CD4-positive, alpha-beta T cell (primary cell): Measurements from ENCODE around the gene MCAT. TPM values are rescaled to one million over a fixed set of nuclear protein-coding genes. Genes with fewer than 3 reads are reported as not detected.
A peak's percentile ranks its signal among the peaks of the same experiment; 100 is the strongest.

ENCODE experiments used
- ATAC-seq: fragments of 200-7000 bp; cut with Tn5 transposase; one replicate; pipeline ENCODE4 v1.10.0; 2022; ENCODE audit warnings: mild to moderate bottlenecking; ENCODE audit not compliant: poor library complexity
- CTCF ChIA-PET: fragments of 350-600 bp; sonication (Branson Sonifier 250); formaldehyde crosslinking; loops from one replicate; lab custom pipeline; 2021; ENCODE audit warnings: antibody characterized with exemption, inconsistent platforms; lab: Charles Lee
- POLR2A ChIA-PET: fragments of 350-600 bp; sonication (Branson Sonifier 250); formaldehyde crosslinking; loops from one replicate; lab custom pipeline; 2021; ENCODE audit warnings: antibody characterized with exemption, inconsistent platforms; lab: Charles Lee
- DNase-seq, 14 experiments: peaks; one replicate each; pipeline ENCODE4 v3.0.0-alpha.2; 2013 to 2020; ENCODE audit warnings: mixed read lengths in 2 of 14
- H3K27ac ChIP-seq, 2 donors: one replicate each; pipeline versions ENCODE4 v1.5.1 to v1.7.0; 2013; ENCODE audit warnings: low read length in 2 of 2, low read depth in 1 of 2, mild to moderate bottlenecking in 1 of 2
- H3K27me3 ChIP-seq, 2 experiments: 1 replicate in 1 of 2; 2 replicates in 1 of 2; pipeline versions ENCODE4 v1.6.1 to v1.7.0; 2013; ENCODE audit warnings: low read length in 2 of 2, control low read depth in 1 of 2, mild to moderate bottlenecking in 1 of 2, moderate library complexity in 1 of 2; ENCODE audit not compliant: insufficient read depth in 2 of 2, control insufficient read depth in 1 of 2
- H3K36me3 ChIP-seq: one replicate; pipeline ENCODE4 v1.6.1; 2013; ENCODE audit warnings: low read length, control low read depth; ENCODE audit not compliant: insufficient read depth
- H3K4me1 ChIP-seq: one replicate; pipeline ENCODE4 v1.6.1; 2013; ENCODE audit warnings: low read length, control low read depth; ENCODE audit not compliant: insufficient read depth
- H3K4me3 ChIP-seq: one replicate; pipeline ENCODE4 v1.5.1; 2013; ENCODE audit warnings: mild to moderate bottlenecking, low read length, moderate library complexity
- H3K9me3 ChIP-seq, 2 experiments: 1 replicate in 1 of 2; 2 replicates in 1 of 2; pipeline versions ENCODE4 v1.6.1 to v1.7.0; 2013; ENCODE audit warnings: low read length in 2 of 2, mild to moderate bottlenecking in 2 of 2, control low read depth in 1 of 2, moderate library complexity in 1 of 2; ENCODE audit not compliant: control insufficient read depth in 1 of 2, insufficient read depth in 1 of 2
- H3K27ac Mint-ChIP-seq: one replicate; pipeline ENCODE4 v1.8.0; 2020; ENCODE audit warnings: mixed read lengths
- H3K27me3 Mint-ChIP-seq: one replicate; pipeline ENCODE4 v1.8.0; 2021; ENCODE audit warnings: mixed read lengths
- H3K36me3 Mint-ChIP-seq: one replicate; pipeline ENCODE4 v1.8.0; 2021; ENCODE audit warnings: low read depth, mixed read lengths
- H3K4me1 Mint-ChIP-seq: one replicate; pipeline ENCODE4 v1.8.0; 2021; ENCODE audit warnings: low read depth, mixed read lengths
- H3K4me3 Mint-ChIP-seq: one replicate; pipeline ENCODE4 v1.8.0; 2020; ENCODE audit warnings: mild to moderate bottlenecking, mixed read lengths
- H3K9me3 Mint-ChIP-seq: one replicate; pipeline ENCODE4 v1.8.0; 2020; ENCODE audit warnings: mixed read lengths
- intact Hi-C, 2 experiments: fragments of 100-400 bp; cut with DNase I in 1 of 2; cut with micrococcal nuclease in 1 of 2; formaldehyde crosslinking; loops; one replicate each; pipeline versions ENCODE4 v1.15.1 to v1.9.0; 2023 to 2025; cut with DNase I, micrococcal nuclease
- total RNA-seq, 174 experiments: library from RNA in 2 of 174; stranded (reverse) in 2 of 174; gene quantifications; one replicate each; pipeline ENCODE4 v1.2.3 and lab custom pipeline; 2021 to 2026
- TF ChIP-seq, protein P1 (sequence below): fragments of 200-600 bp; IDR thresholded peaks from one replicate; pipeline ENCODE4 v1.8.0; 2022; ENCODE audit warnings: antibody characterized with exemption, mild to moderate bottlenecking

Gene MCAT
- total RNA-seq, 2 experiments from 2014 or later, result 16.1 to 18.0 TPM

DNA sequence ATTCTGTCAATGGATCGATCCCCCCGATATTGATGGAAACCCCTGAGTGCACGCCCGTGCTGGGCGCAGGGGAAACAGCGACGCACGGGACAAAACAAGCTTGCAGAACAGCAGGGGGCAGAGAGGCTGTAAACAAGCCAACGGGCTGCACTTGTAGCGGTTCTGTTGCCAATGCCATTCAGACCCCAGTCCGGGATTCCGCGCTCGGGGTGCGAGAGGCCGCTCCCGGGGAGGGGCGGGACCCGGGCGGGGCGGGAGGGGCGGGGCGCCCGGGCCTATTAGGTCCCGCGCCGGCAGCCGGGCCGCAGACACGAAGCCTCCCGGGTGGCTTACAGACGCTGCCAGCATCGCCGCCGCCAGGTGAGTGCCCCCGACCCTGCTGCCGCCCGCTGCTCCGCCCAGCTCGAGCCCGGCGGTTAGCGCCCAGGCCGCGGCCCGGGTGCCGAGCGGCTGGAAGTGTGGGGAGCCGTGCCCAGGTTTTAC lies 32.7 kb downstream of the MCAT start, which contains the start of gene BIK:
BIK (plus strand) TSS at position 307 of the 483 bp plus-strand sequence. CDS start 13,273 bp downstream, outside the sequence.
- intact Hi-C loops, result loop anchor here (2.0 to 5.0 kb wide), 2 partner anchors 76 to 77 kb away; partner anchors contain the start of gene TTLL12 (in 2 of the 2)
- TF ChIP-seq, protein P1, sequence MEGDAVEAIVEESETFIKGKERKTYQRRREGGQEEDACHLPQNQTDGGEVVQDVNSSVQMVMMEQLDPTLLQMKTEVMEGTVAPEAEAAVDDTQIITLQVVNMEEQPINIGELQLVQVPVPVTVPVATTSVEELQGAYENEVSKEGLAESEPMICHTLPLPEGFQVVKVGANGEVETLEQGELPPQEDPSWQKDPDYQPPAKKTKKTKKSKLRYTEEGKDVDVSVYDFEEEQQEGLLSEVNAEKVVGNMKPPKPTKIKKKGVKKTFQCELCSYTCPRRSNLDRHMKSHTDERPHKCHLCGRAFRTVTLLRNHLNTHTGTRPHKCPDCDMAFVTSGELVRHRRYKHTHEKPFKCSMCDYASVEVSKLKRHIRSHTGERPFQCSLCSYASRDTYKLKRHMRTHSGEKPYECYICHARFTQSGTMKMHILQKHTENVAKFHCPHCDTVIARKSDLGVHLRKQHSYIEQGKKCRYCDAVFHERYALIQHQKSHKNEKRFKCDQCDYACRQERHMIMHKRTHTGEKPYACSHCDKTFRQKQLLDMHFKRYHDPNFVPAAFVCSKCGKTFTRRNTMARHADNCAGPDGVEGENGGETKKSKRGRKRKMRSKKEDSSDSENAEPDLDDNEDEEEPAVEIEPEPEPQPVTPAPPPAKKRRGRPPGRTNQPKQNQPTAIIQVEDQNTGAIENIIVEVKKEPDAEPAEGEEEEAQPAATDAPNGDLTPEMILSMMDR, result peak; percentile 26
- Mint-ChIP-seq H3K27me3 (no peaks in the 10 kb centered on the region), H3K4me1 (peaks cover 9% of the 10 kb centered on the region), H3K9me3 (no peaks in the 10 kb centered on the region), H3K4me3 (peak within 1 kb of the TSS; percentile 87), H3K36me3 (no peaks in the 10 kb centered on the region), H3K27ac (peak within 1 kb of the TSS; percentile 51)
- no peaks in the 10 kb centered on the region for H3K36me3 ChIP-seq
- peak within 1 kb of the TSS; percentile 58 for H3K4me3 ChIP-seq
- ChIA-PET POLR2A (interaction anchor here (0.9 to 1.3 kb wide), 3 partner anchors 26 to 95 kb away, joined by 3 to 6 read pairs (median 6); partner anchors contain the start of genes PACSIN2 and TTLL12), CTCF (interaction anchor here (1.3 kb wide), 1 partner anchor 20 kb away, joined by 3 read pairs; no protein-coding TSS in a partner anchor)
- H3K9me3 ChIP-seq, result no peaks in the 10 kb centered on the region
- no peak within 1 kb of the TSS for H3K27ac ChIP-seq
- peaks cover 14% of the 10 kb centered on the region for H3K4me1 ChIP-seq
- ATAC-seq, result peak; percentile 48
- peak in 13 of 14 experiments; percentile 23 to 72 (median 32) for DNase-seq
- no peaks in the 10 kb centered on the region for H3K27me3 ChIP-seq

- POLR2A ChIA-PET, result interaction anchor here (0.7 to 1.3 kb wide), 5 partner anchors 14 to 95 kb away, joined by 3 to 6 read pairs (median 4); partner anchors contain the start of genes PACSIN2 and TTLL12
Measured at GRCh38 chr22:43109921-43110443, 33.2 kb downstream of the MCAT start.

GRCh38 chr22:43109511-43109910 lies 33.7 kb downstream of the MCAT start:
- TF ChIP-seq, protein P1, result no peak
- no peak for ATAC-seq

More at GRCh38 chr22:43109921-43110443, 33.2 kb downstream of the MCAT start:
- H3K4me1 ChIP-seq, result peaks cover 14% of the 10 kb centered on the region
- Mint-ChIP-seq H3K36me3 (no peaks in the 10 kb centered on the region), H3K9me3 (no peaks in the 10 kb centered on the region), H3K27ac (no peak overlapping the region), H3K27me3 (no peaks in the 10 kb centered on the region), H3K4me3 (peak overlapping the region; percentile 87), H3K4me1 (peaks cover 9% of the 10 kb centered on the region)
- intact Hi-C loops, result loop anchor here (2.0 to 5.0 kb wide), 2 partner anchors 77 kb away; partner anchors contain the start of gene TTLL12 (in 2 of the 2)
- ATAC-seq (peak; percentile 2), DNase-seq (peak in 1 of 14 experiments; percentile 23)
- no peaks in the 10 kb centered on the region for H3K36me3 ChIP-seq
- TF ChIP-seq, protein P1, result no peak
- CTCF ChIA-PET, result interaction anchor here (1.3 kb wide), 1 partner anchor 20 kb away, joined by 3 read pairs; no protein-coding TSS in a partner anchor
- H3K4me3 ChIP-seq, result peak overlapping the region; percentile 58
- no peaks in the 10 kb centered on the region for H3K9me3 ChIP-seq
- H3K27ac ChIP-seq, result no peak overlapping the region
- no peaks in the 10 kb centered on the region for H3K27me3 ChIP-seq

More at GRCh38 chr22:43109511-43109910, 33.7 kb downstream of the MCAT start:
- Mint-ChIP-seq H3K27me3 (no peaks in the 10 kb centered on the region), H3K4me3 (peak overlapping the region; percentile 55), H3K4me1 (peaks cover 9% of the 10 kb centered on the region), H3K9me3 (no peaks in the 10 kb centered on the region), H3K36me3 (no peaks in the 10 kb centered on the region), H3K27ac (no peak overlapping the region)
- Histone ChIP-seq H3K36me3 (no peaks in the 10 kb centered on the region), H3K27me3 (no peaks in the 10 kb centered on the region), H3K4me3 (no peak overlapping the region), H3K4me1 (peaks cover 14% of the 10 kb centered on the region), H3K27ac (no peak overlapping the region), H3K9me3 (no peaks in the 10 kb centered on the region)
- CTCF ChIA-PET, result interaction anchor here (1.3 kb wide), 1 partner anchor 19 kb away, joined by 3 read pairs; no protein-coding TSS in a partner anchor
- intact Hi-C loops, result no loop called here
- POLR2A ChIA-PET, result interaction anchor here (0.7 to 0.9 kb wide), 2 partner anchors 14 to 78 kb away, joined by 3 to 4 read pairs; no protein-coding TSS in a partner anchor
- no peak for DNase-seq
